Left lobe of liver (tissue), 2 donors: ENCODE measurements around the gene MAPK1. TPM values are rescaled to one million over a fixed set of nuclear protein-coding genes. Genes with fewer than 3 reads are reported as not detected.
A peak's percentile ranks its signal among the peaks of the same experiment; 100 is the strongest.
"Not testable (repeated sequence)": the region's sequence is repeated elsewhere in the genome, so short reads cannot be mapped to it uniquely, and the experiment has no call there.

Experiments
- ATAC-seq: fragments of 200-7000 bp; cut with Tn5 transposase; one replicate; pipeline ENCODE4 v1.9.1; 2020; ENCODE audit warnings: mild to moderate bottlenecking, moderate library complexity
- DNase-seq: peaks from one replicate; pipeline ENCODE4 v3.0.0-alpha.2; 2020; ENCODE audit warnings: low spot score
- total RNA-seq: library from RNA; stranded (reverse); gene quantifications from one replicate; pipeline ENCODE4 v1.2.1, GENCODE V29; 2021
- donor health status: DM: no; HTN: no; CAD: no; lungs with moderate emphysema.
- donor health status: DM: no; HTN: yes; CAD: no.

The MAPK1 gene
- total RNA-seq, 1 donor from 2014 or later: 54.3 TPM

GRCh38 chr22:21882754-21883333, 15.4 kb upstream of the MAPK1 start:
- not testable (repeated sequence) for ATAC-seq, DNase-seq

- no peak for ATAC-seq
- no peak for DNase-seq
Observed at GRCh38 chr22:21881841-21882753, 14.7 kb upstream of the MAPK1 start.

GRCh38 chr22:21876486-21877176, 9.2 kb upstream of the MAPK1 start:
- DNase-seq (no peak), ATAC-seq (no peak)

- DNase-seq, ATAC-seq: not testable (repeated sequence)
Observed at GRCh38 chr22:21874953-21875352, 7.5 kb upstream of the MAPK1 start.

- DNase-seq (no peak), ATAC-seq (no peak)
Observed at GRCh38 chr22:21873619-21874018, 6.2 kb upstream of the MAPK1 start.

- not testable (repeated sequence) for ATAC-seq, DNase-seq
Observed at GRCh38 chr22:21872741-21873140, 5.3 kb upstream of the MAPK1 start.

GRCh38 chr22:21868651-21869050, 1.2 kb upstream of the MAPK1 start:
- no peak for DNase-seq
- ATAC-seq: no peak

GRCh38 chr22:21866833-21867527, 465 bp downstream of the MAPK1 start:
- ATAC-seq (peak; percentile 19), DNase-seq (peak; percentile 52)

- ATAC-seq (no peak), DNase-seq (no peak)
Observed at GRCh38 chr22:21865041-21865440, 2.4 kb downstream of the MAPK1 start.

GRCh38 chr22:21862386-21863245, 4.8 kb downstream of the MAPK1 start:
- no peak for ATAC-seq
- no peak for DNase-seq

- no peak for ATAC-seq
- DNase-seq: no peak
Observed at GRCh38 chr22:21861851-21862250, 5.6 kb downstream of the MAPK1 start.

GRCh38 chr22:21861264-21861848, 6.1 kb downstream of the MAPK1 start:
- peak; percentile 63 for ATAC-seq
- no peak for DNase-seq

GRCh38 chr22:21860491-21861039, 6.9 kb downstream of the MAPK1 start:
- ATAC-seq: peak; percentile 53
- DNase-seq: no peak

- ATAC-seq: peak; percentile 16
- DNase-seq: no peak
Observed at GRCh38 chr22:21858025-21858764, 9.2 kb downstream of the MAPK1 start.

GRCh38 chr22:21857481-21857914, 9.9 kb downstream of the MAPK1 start:
- no peak for DNase-seq
- ATAC-seq: peak; percentile 16

- DNase-seq (no peak), ATAC-seq (no peak)
Observed at GRCh38 chr22:21856868-21857267, 10.6 kb downstream of the MAPK1 start.

- DNase-seq: no peak
Observed at GRCh38 chr22:21856197-21856596, 11.2 kb downstream of the MAPK1 start.

GRCh38 chr22:21855676-21856075, 11.8 kb downstream of the MAPK1 start:
- ATAC-seq: no peak

More at GRCh38 chr22:21856197-21856596, 11.2 kb downstream of the MAPK1 start:
- no peak for ATAC-seq

GRCh38 chr22:21850660-21851059, 16.8 kb downstream of the MAPK1 start:
- ATAC-seq (no peak), DNase-seq (no peak)

More at GRCh38 chr22:21855676-21856075, 11.8 kb downstream of the MAPK1 start:
- no peak for DNase-seq
